Measurements from ENCODE around the gene NELFE.

Gene NELFE

GRCh38 chr6:31971993-31972708 lies 13.4 kb upstream of the NELFE start, which contains the start of gene DXO:
DXO (minus strand) TSS chr6:31972138; CDS start chr6:31971675, 463 bp downstream.
- DNase-seq: peak; percentile 99

GRCh38 chr6:31971279-31971992 lies 12.7 kb upstream of the NELFE start:
- no peak for DNase-seq

- peak; percentile 83 for DNase-seq
These were observed 12.0 kb upstream of the NELFE start for GRCh38 chr6:31970604-31971271.

GRCh38 chr6:31969712-31970603 lies 11.2 kb upstream of the NELFE start:
- no peak for DNase-seq

GRCh38 chr6:31968791-31969711 lies 10.3 kb upstream of the NELFE start:
- DNase-seq: no peak

GRCh38 chr6:31968326-31968725 lies 9.6 kb upstream of the NELFE start:
- DNase-seq: no peak

- no peak for DNase-seq
These were observed 9.2 kb upstream of the NELFE start for GRCh38 chr6:31967926-31968320.

- no peak for DNase-seq
These were observed 8.5 kb upstream of the NELFE start for GRCh38 chr6:31966997-31967925.

GRCh38 chr6:31966506-31966905 lies 7.7 kb upstream of the NELFE start:
- no peak for DNase-seq

- no peak for DNase-seq
These were observed 6.9 kb upstream of the NELFE start for GRCh38 chr6:31965700-31966099.

GRCh38 chr6:31963921-31964320 lies 5.2 kb upstream of the NELFE start:
- no peak for DNase-seq

- no peak for DNase-seq
These were observed 2.8 kb upstream of the NELFE start for GRCh38 chr6:31961616-31962015.

- DNase-seq: no peak
These were observed 395 bp downstream of the NELFE start for GRCh38 chr6:31958412-31958740.

GRCh38 chr6:31956796-31957195 lies 2.0 kb downstream of the NELFE start:
- no peak for DNase-seq

GRCh38 chr6:31954511-31954910 lies 4.3 kb downstream of the NELFE start:
- DNase-seq: no peak

GRCh38 chr6:31952890-31953289 lies 5.9 kb downstream of the NELFE start:
- no peak for DNase-seq

- DNase-seq: peak; percentile 15
These were observed 6.5 kb downstream of the NELFE start for GRCh38 chr6:31952140-31952805.

- no peak for DNase-seq
These were observed 8.7 kb downstream of the NELFE start for GRCh38 chr6:31949926-31950548.

- DNase-seq: no peak
These were observed 9.9 kb downstream of the NELFE start for GRCh38 chr6:31948753-31949413.
